Activated T-helper 17 cell treated with anti-CD3 and anti-CD28 coated beads, Interleukin-2, amount 50 U/mL, for 72 hours (primary cell): ENCODE measurements around the gene TKT. TPM values are rescaled to one million over a fixed set of nuclear protein-coding genes. Genes with fewer than 3 reads are reported as not detected.
"Not testable (repeated sequence)": the region's sequence is repeated elsewhere in the genome, so short reads cannot be mapped to it uniquely, and the experiment has no call there.

Source experiments
- ATAC-seq: fragments of 150-1000 bp; cut with Tn5 transposase; replicated peaks from 2 replicates; pipeline ENCODE4 v1.10.0; 2021; ENCODE audit warnings: mild to moderate bottlenecking, moderate library complexity
- H3K27ac Mint-ChIP-seq: one replicate; pipeline ENCODE4 v1.8.0; 2022; ENCODE audit warnings: mixed read lengths
- H3K27me3 Mint-ChIP-seq: one replicate; pipeline ENCODE4 v1.8.0; 2022; ENCODE audit warnings: mixed read lengths
- H3K36me3 Mint-ChIP-seq: one replicate; pipeline ENCODE4 v1.8.0; 2022; ENCODE audit warnings: low read depth, mild to moderate bottlenecking, mixed read lengths
- H3K4me1 Mint-ChIP-seq: one replicate; pipeline ENCODE4 v1.8.0; 2022; ENCODE audit warnings: mixed read lengths
- H3K4me3 Mint-ChIP-seq: one replicate; pipeline ENCODE4 v1.8.0; 2022; ENCODE audit warnings: mild to moderate bottlenecking, mixed read lengths
- H3K9me3 Mint-ChIP-seq: one replicate; pipeline ENCODE4 v1.8.0; 2022; ENCODE audit warnings: mixed read lengths
- total RNA-seq, 2 donors: library from RNA; stranded (reverse); gene quantifications; one replicate each; pipeline ENCODE4 v1.2.3, GENCODE V29; 2022

TKT gene
- total RNA-seq, 2 donors from 2014 or later = 150 to 296 TPM

GRCh38 chr3:53269888-53270880 is 14.4 kb upstream of the TKT start:
- no peak overlapping the region for H3K4me3 Mint-ChIP-seq
- ATAC-seq = peak; percentile 35
- H3K27ac Mint-ChIP-seq = no peak overlapping the region
- no peaks in the 10 kb centered on the region for H3K27me3 Mint-ChIP-seq
- no peaks in the 10 kb centered on the region for H3K4me1 Mint-ChIP-seq
- no peaks in the 10 kb centered on the region for H3K36me3 Mint-ChIP-seq
- no peaks in the 10 kb centered on the region for H3K9me3 Mint-ChIP-seq

- not testable (repeated sequence) for H3K27ac Mint-ChIP-seq, ATAC-seq
Observed at GRCh38 chr3:53269193-53269592, 13.4 kb upstream of the TKT start.

GRCh38 chr3:53267766-53268165 is 11.9 kb upstream of the TKT start:
- H3K4me1 Mint-ChIP-seq = no peaks in the 10 kb centered on the region
- H3K4me3 Mint-ChIP-seq = no peak overlapping the region
- H3K27me3 Mint-ChIP-seq = no peaks in the 10 kb centered on the region
- no peak overlapping the region for H3K27ac Mint-ChIP-seq
- no peaks in the 10 kb centered on the region for H3K36me3 Mint-ChIP-seq
- no peak for ATAC-seq
- H3K9me3 Mint-ChIP-seq = no peaks in the 10 kb centered on the region

More at GRCh38 chr3:53269193-53269592, 13.4 kb upstream of the TKT start:
- not testable (repeated sequence) for H3K4me3 Mint-ChIP-seq, H3K4me1 Mint-ChIP-seq, H3K9me3 Mint-ChIP-seq, H3K27me3 Mint-ChIP-seq, H3K36me3 Mint-ChIP-seq

GRCh38 chr3:53264718-53265117 is 8.9 kb upstream of the TKT start:
- Mint-ChIP-seq H3K36me3 (no peaks in the 10 kb centered on the region), H3K4me1 (no peaks in the 10 kb centered on the region), H3K27ac (no peak overlapping the region), H3K4me3 (no peak overlapping the region), H3K27me3 (no peaks in the 10 kb centered on the region), H3K9me3 (no peaks in the 10 kb centered on the region)
- ATAC-seq = no peak

GRCh38 chr3:53263907-53264306 is 8.1 kb upstream of the TKT start:
- H3K27me3 Mint-ChIP-seq = no peaks in the 10 kb centered on the region
- H3K36me3 Mint-ChIP-seq = no peaks in the 10 kb centered on the region
- no peak overlapping the region for H3K27ac Mint-ChIP-seq
- no peaks in the 10 kb centered on the region for H3K4me1 Mint-ChIP-seq
- ATAC-seq = no peak
- H3K4me3 Mint-ChIP-seq = no peak overlapping the region
- H3K9me3 Mint-ChIP-seq = no peaks in the 10 kb centered on the region

- H3K9me3 Mint-ChIP-seq = no peaks in the 10 kb centered on the region
- no peak overlapping the region for H3K27ac Mint-ChIP-seq
- H3K4me3 Mint-ChIP-seq = no peak overlapping the region
- H3K27me3 Mint-ChIP-seq = no peaks in the 10 kb centered on the region
- no peaks in the 10 kb centered on the region for H3K36me3 Mint-ChIP-seq
- no peak for ATAC-seq
- H3K4me1 Mint-ChIP-seq = no peaks in the 10 kb centered on the region
Observed at GRCh38 chr3:53261712-53262111, 5.9 kb upstream of the TKT start.

GRCh38 chr3:53260286-53260785 is 4.5 kb upstream of the TKT start:
- Mint-ChIP-seq H3K36me3 (no peaks in the 10 kb centered on the region), H3K4me1 (no peaks in the 10 kb centered on the region), H3K4me3 (no peak overlapping the region), H3K9me3 (no peaks in the 10 kb centered on the region), H3K27ac (no peak overlapping the region), H3K27me3 (no peaks in the 10 kb centered on the region)
- no peak for ATAC-seq

GRCh38 chr3:53259427-53260259 is 3.8 kb upstream of the TKT start:
- Mint-ChIP-seq H3K4me3 (no peak overlapping the region), H3K9me3 (no peaks in the 10 kb centered on the region), H3K27me3 (no peaks in the 10 kb centered on the region), H3K27ac (no peak overlapping the region), H3K36me3 (peaks cover 4% of the 10 kb centered on the region), H3K4me1 (no peaks in the 10 kb centered on the region)
- no peak for ATAC-seq

- Mint-ChIP-seq H3K36me3 (peaks cover 6% of the 10 kb centered on the region), H3K9me3 (no peaks in the 10 kb centered on the region), H3K27ac (no peak overlapping the region), H3K4me1 (peaks cover 4% of the 10 kb centered on the region), H3K27me3 (no peaks in the 10 kb centered on the region), H3K4me3 (no peak overlapping the region)
- ATAC-seq = no peak
Observed at GRCh38 chr3:53258600-53259426, 3.0 kb upstream of the TKT start.

- H3K27me3 Mint-ChIP-seq = no peaks in the 10 kb centered on the region
- no peak for ATAC-seq
- no peaks in the 10 kb centered on the region for H3K9me3 Mint-ChIP-seq
- H3K4me3 Mint-ChIP-seq = no peak overlapping the region
- H3K4me1 Mint-ChIP-seq = peaks cover 11% of the 10 kb centered on the region
- H3K27ac Mint-ChIP-seq = no peak overlapping the region
- peaks cover 14% of the 10 kb centered on the region for H3K36me3 Mint-ChIP-seq
Observed at GRCh38 chr3:53257465-53257864, 1.6 kb upstream of the TKT start.

- peaks cover 13% of the 10 kb centered on the region for H3K4me1 Mint-ChIP-seq
- peak overlapping the region; percentile 90 for H3K4me3 Mint-ChIP-seq
- H3K9me3 Mint-ChIP-seq = no peaks in the 10 kb centered on the region
- ATAC-seq = no peak
- no peaks in the 10 kb centered on the region for H3K27me3 Mint-ChIP-seq
- no peak overlapping the region for H3K27ac Mint-ChIP-seq
- H3K36me3 Mint-ChIP-seq = peaks cover 19% of the 10 kb centered on the region
Observed at GRCh38 chr3:53256704-53257055, 858 bp upstream of the TKT start.

- Mint-ChIP-seq H3K4me3 (peak overlapping the region; percentile 90), H3K9me3 (no peaks in the 10 kb centered on the region), H3K27ac (peak overlapping the region; percentile 89), H3K4me1 (peaks cover 13% of the 10 kb centered on the region), H3K27me3 (no peaks in the 10 kb centered on the region), H3K36me3 (peaks cover 21% of the 10 kb centered on the region)
- ATAC-seq = peak; percentile 76
Observed at GRCh38 chr3:53255423-53255774, 423 bp downstream of the TKT start.

- Mint-ChIP-seq H3K27ac (peak overlapping the region; percentile 89), H3K4me3 (peak overlapping the region; percentile 90), H3K4me1 (peaks cover 13% of the 10 kb centered on the region), H3K9me3 (no peaks in the 10 kb centered on the region), H3K36me3 (peaks cover 21% of the 10 kb centered on the region), H3K27me3 (no peaks in the 10 kb centered on the region)
- peak; percentile 67 for ATAC-seq
Observed at GRCh38 chr3:53254509-53255422, 1.1 kb downstream of the TKT start.
